Measurements from ENCODE around the gene TECTA. TPM values are rescaled to one million over a fixed set of nuclear protein-coding genes. Genes with fewer than 3 reads are reported as not detected.

The TECTA gene
- total and polyA plus RNA-seq, 8 donors: 0.06 to 1.4 (median 0.25) TPM; not detected in 3

- Histone ChIP-seq H3K27me3 (no peaks in the 10 kb centered on the region), H3K9me3 (peaks cover 0 to 23% (median 14%) of the 10 kb centered on the region in 4 donors), H3K27ac (no peak overlapping the region), H3K4me1 (no peaks in the 10 kb centered on the region), H3K36me3 (no peaks in the 10 kb centered on the region), H3K4me3 (no peak overlapping the region)
- intact Hi-C loops (cut with DNase I; ENCODE audit: low total_unique reads): loop anchor here (10.0 kb wide), 1 partner anchor 185 kb away; no protein-coding TSS in a partner anchor
- DNase-seq: no peak
- TF ChIP-seq POLR2A (IDR thresholded peaks at IDR 0.05): no peak
- TF ChIP-seq EP300 (IDR thresholded peaks at IDR 0.05): no peak
- TF ChIP-seq CTCF (IDR thresholded peaks at IDR 0.05): peak in 1 of 7 experiments; percentile 3
- TF ChIP-seq POLR2AphosphoS5 (IDR thresholded peaks at IDR 0.05): no peak
- WGBS, 5 donors: 46 to 68% (median 64%) methylated on average over 1 of the region's 1 CpG
Measured at GRCh38 chr11:121119440-121119839, 18.4 kb downstream of the TECTA start.

GRCh38 chr11:121122328-121122727 lies 21.3 kb downstream of the TECTA start:
- H3K36me3 ChIP-seq: no peaks in the 10 kb centered on the region
- no peak for TF ChIP-seq POLR2AphosphoS5 (IDR thresholded peaks at IDR 0.05)
- no peak for TF ChIP-seq POLR2A (IDR thresholded peaks at IDR 0.05)
- TF ChIP-seq CTCF (IDR thresholded peaks at IDR 0.05): no peak
- TF ChIP-seq EP300 (IDR thresholded peaks at IDR 0.05): no peak
- DNase-seq: no peak
- H3K27me3 ChIP-seq: no peaks in the 10 kb centered on the region
- 76 to 90% (median 83%) methylated on average over 3 of the region's 3 CpGs for WGBS, 5 donors
- intact Hi-C loops (cut with DNase I; ENCODE audit: low total_unique reads): no loop called here
- peaks cover 0 to 23% (median 14%) of the 10 kb centered on the region in 4 donors for H3K9me3 ChIP-seq
- H3K27ac ChIP-seq: no peak overlapping the region
- no peaks in the 10 kb centered on the region for H3K4me1 ChIP-seq
- H3K4me3 ChIP-seq: no peak overlapping the region

- 54 to 73% (median 66%) methylated on average over 6 of the region's 6 CpGs for WGBS, 5 donors
- no peak overlapping the region for H3K27ac ChIP-seq
- intact Hi-C loops (cut with DNase I; ENCODE audit: low total_unique reads): no loop called here
- no peak for TF ChIP-seq EP300 (IDR thresholded peaks at IDR 0.05)
- TF ChIP-seq POLR2AphosphoS5 (IDR thresholded peaks at IDR 0.05): no peak
- no peak for TF ChIP-seq POLR2A (IDR thresholded peaks at IDR 0.05)
- TF ChIP-seq CTCF (IDR thresholded peaks at IDR 0.05): no peak
- H3K27me3 ChIP-seq: no peaks in the 10 kb centered on the region
- H3K36me3 ChIP-seq: no peaks in the 10 kb centered on the region
- H3K9me3 ChIP-seq: peaks cover 0 to 23% (median 14%) of the 10 kb centered on the region in 4 donors
- peak in 1 of 2 donors; percentile 49 for DNase-seq
- no peaks in the 10 kb centered on the region for H3K4me1 ChIP-seq
- no peak overlapping the region for H3K4me3 ChIP-seq
Measured at GRCh38 chr11:121123496-121124069, 22.5 kb downstream of the TECTA start.

- WGBS, 5 donors: 95 to 98% (median 96%) methylated on average over 13 to 30 of the region's 30 CpGs
- Histone ChIP-seq H3K4me3 (no peak overlapping the region), H3K4me1 (no peaks in the 10 kb centered on the region), H3K9me3 (peaks cover 0 to 9% (median 1%) of the 10 kb centered on the region in 4 donors), H3K36me3 (peaks cover 0 to 5% (median 0%) of the 10 kb centered on the region in 4 donors), H3K27ac (no peak overlapping the region), H3K27me3 (no peaks in the 10 kb centered on the region)
- intact Hi-C loops (cut with DNase I; ENCODE audit: low total_unique reads): no loop called here
- TF ChIP-seq POLR2A (IDR thresholded peaks at IDR 0.05) (no peak), POLR2AphosphoS5 (IDR thresholded peaks at IDR 0.05) (no peak), EP300 (IDR thresholded peaks at IDR 0.05) (no peak), CTCF (IDR thresholded peaks at IDR 0.05) (no peak)
- no peak for DNase-seq
Measured at GRCh38 chr11:121127809-121128208, 26.8 kb downstream of the TECTA start.
